H1 (cell line): ENCODE measurements around the gene CDHR5. TPM values are rescaled to one million over a fixed set of nuclear protein-coding genes. Genes with fewer than 3 reads are reported as not detected.

Experiments used
- CTCF ChIA-PET: fragments of 300-600 bp; sonication (Branson Sonifier 250); formaldehyde crosslinking; loops from one replicate; lab custom pipeline; 2021; ENCODE audit not compliant: partially characterized antibody; lab: Charles Lee
- POLR2A ChIA-PET: fragments of 300-600 bp; sonication (Branson Sonifier 250); formaldehyde crosslinking; loops from one replicate; lab custom pipeline; 2021; ENCODE audit warnings: inconsistent platforms; ENCODE audit not compliant: partially characterized antibody; lab: Charles Lee
- DNase-seq, 2 experiments: peaks; one replicate each; pipeline versions ENCODE4 v3.0.0 to v3.0.0-alpha.2; 2010 to 2022; ENCODE audit warnings: low spot score in 2 of 2, low read depth in 1 of 2, mixed read lengths in 1 of 2
- FAIRE-seq: peaks from 2 replicates; lab custom pipeline; 2011; peaks lifted over from hg19 to GRCh38; lab: Jason Lieb, UNC
- H2AFZ ChIP-seq: 2 replicates; pipeline ENCODE4 v1.8.1; 2012; ENCODE audit warnings: low read length, inconsistent platforms
- H2AK5ac ChIP-seq: 2 replicates; pipeline ENCODE4 v1.6.1; 2013; ENCODE audit warnings: low read depth, low read length
- H2BK120ac ChIP-seq: replicated peaks from 2 replicates; pipeline ENCODE3; 2013; ENCODE audit warnings: low read depth, low read length, inconsistent platforms
- H2BK12ac ChIP-seq: 2 replicates; pipeline ENCODE4 v1.6.1; 2013; ENCODE audit warnings: low read depth, low read length
- H2BK15ac ChIP-seq: 2 replicates; pipeline ENCODE4 v1.6.1; 2013; ENCODE audit warnings: low read length
- H2BK20ac ChIP-seq: 2 replicates; pipeline ENCODE4 v1.6.1; 2013; ENCODE audit warnings: low read length
- H2BK5ac ChIP-seq: 2 replicates; pipeline ENCODE4 v1.6.1; 2013; ENCODE audit warnings: low read depth, low read length
- H3K14ac ChIP-seq: 2 replicates; pipeline ENCODE4 v1.6.1; 2013; ENCODE audit warnings: inconsistent platforms; ENCODE audit not compliant: insufficient read length
- H3K18ac ChIP-seq: 2 replicates; pipeline ENCODE4 v1.6.1; 2013; ENCODE audit warnings: low read length; ENCODE audit errors: extremely low read depth
- H3K23ac ChIP-seq: 2 replicates; pipeline ENCODE4 v1.6.1; 2013; ENCODE audit warnings: inconsistent platforms; ENCODE audit not compliant: insufficient read length
- H3K23me2 ChIP-seq: 2 replicates; pipeline ENCODE4 v1.6.1; 2013; ENCODE audit warnings: low read depth, low read length
- H3K27ac ChIP-seq: 2 replicates; pipeline ENCODE4 v1.6.1; 2011; ENCODE audit warnings: low read depth, low read length, inconsistent platforms
- H3K27me3 ChIP-seq, 4 experiments: replicated peaks in 1 of 4; 1 replicate in 1 of 4; 2 replicates in 3 of 4; pipeline versions ENCODE4 v1.6.1 to v1.8.1; 2011 to 2013; ENCODE audit warnings: low read length in 3 of 4, mild to moderate bottlenecking in 3 of 4, inconsistent platforms in 2 of 4, mixed read lengths in 2 of 4, moderate library complexity in 1 of 4; ENCODE audit not compliant: control insufficient read depth in 3 of 4, insufficient read depth in 3 of 4; ENCODE audit errors: extremely low read depth in 1 of 4
- H3K36me3 ChIP-seq, 4 experiments: 2 replicates each; pipeline versions ENCODE4 v1.6.1 to v1.8.1; 2011 to 2013; ENCODE audit warnings: mild to moderate bottlenecking in 4 of 4, low read length in 3 of 4, moderate library complexity in 2 of 4, control low read depth in 1 of 4, inconsistent platforms in 1 of 4; ENCODE audit not compliant: insufficient read depth in 4 of 4, control insufficient read depth in 2 of 4
- H3K4ac ChIP-seq: replicated peaks from 2 replicates; pipeline ENCODE3; 2013; ENCODE audit warnings: low read length, low read depth, mixed read lengths, inconsistent platforms; ENCODE audit not compliant: insufficient read length
- H3K4me1 ChIP-seq, 4 experiments: replicated peaks in 1 of 4; 1 replicate in 1 of 4; 2 replicates in 3 of 4; pipeline versions ENCODE4 v1.6.1 to v1.8.1; 2011 to 2013; ENCODE audit warnings: low read length in 3 of 4, inconsistent platforms in 2 of 4, mixed read lengths in 1 of 4; ENCODE audit not compliant: insufficient read depth in 4 of 4, control insufficient read depth in 3 of 4
- H3K4me2 ChIP-seq, 2 experiments: 2 replicates each; pipeline versions ENCODE4 v1.6.1 to v1.8.1; 2011 to 2013; ENCODE audit warnings: low read depth in 2 of 2, low read length in 2 of 2, control low read depth in 1 of 2, inconsistent platforms in 1 of 2, mild to moderate bottlenecking in 1 of 2; ENCODE audit not compliant: insufficient read depth in 1 of 2
- H3K4me3 ChIP-seq, 4 experiments: fragments of 200-600, 300-600 bp in 1 of 4; sonication (generic), shearing (Covaris generic), sonication (Bioruptor Twin) in 1 of 4; 2 replicates each; pipeline versions ENCODE4 v1.5.1 to v1.8.1; 2011 to 2016; ENCODE audit warnings: low read length in 4 of 4, low read depth in 3 of 4, control low read depth in 2 of 4, inconsistent platforms in 2 of 4, mild to moderate bottlenecking in 2 of 4, mixed read lengths in 1 of 4, moderate library complexity in 1 of 4; ENCODE audit not compliant: insufficient read depth in 2 of 4; ENCODE audit errors: extremely low read depth in 1 of 4
- H3K56ac ChIP-seq: replicated peaks from 2 replicates; pipeline ENCODE3; 2013; ENCODE audit warnings: low read depth, mild to moderate bottlenecking, mixed read lengths, low read length, inconsistent platforms; ENCODE audit not compliant: insufficient read length
- H3K79me1 ChIP-seq: 2 replicates; pipeline ENCODE4 v1.6.1; 2013; ENCODE audit warnings: low read depth, low read length, control low read depth
- H3K79me2 ChIP-seq, 2 experiments: 2 replicates each; pipeline versions ENCODE4 v1.6.1 to v1.8.1; 2012 to 2013; ENCODE audit warnings: low read length in 2 of 2, mild to moderate bottlenecking in 2 of 2, inconsistent platforms in 1 of 2; ENCODE audit not compliant: insufficient read depth in 2 of 2, control insufficient read depth in 1 of 2
- H3K9ac ChIP-seq, 4 experiments: replicated peaks in 1 of 4; 1 replicate in 1 of 4; 2 replicates in 3 of 4; pipeline versions ENCODE4 v1.6.1 to v1.8.1; 2011 to 2013; ENCODE audit warnings: low read depth in 3 of 4, low read length in 3 of 4, control low read depth in 2 of 4, mild to moderate bottlenecking in 2 of 4, moderate library complexity in 2 of 4, inconsistent platforms in 1 of 4; ENCODE audit errors: extremely low read depth in 1 of 4
- H3K9me3 ChIP-seq, 2 experiments: 2 replicates each; pipeline versions ENCODE4 v1.6.1 to v1.8.1; 2012 to 2013; ENCODE audit warnings: mild to moderate bottlenecking in 2 of 2, moderate library complexity in 2 of 2, control low read depth in 1 of 2, inconsistent platforms in 1 of 2, low read depth in 1 of 2, low read length in 1 of 2, mixed read lengths in 1 of 2; ENCODE audit not compliant: insufficient read depth in 2 of 2
- H4K20me1 ChIP-seq, 2 experiments: replicated peaks in 1 of 2; 2 replicates each; pipeline versions ENCODE3 to v1.8.1; 2011 to 2013; ENCODE audit warnings: inconsistent platforms in 2 of 2, low read length in 2 of 2, mild to moderate bottlenecking in 1 of 2; ENCODE audit not compliant: insufficient read depth in 2 of 2, control insufficient read depth in 1 of 2
- H4K5ac ChIP-seq: 2 replicates; pipeline ENCODE4 v1.6.1; 2013; ENCODE audit warnings: low read length, low read depth, mixed read lengths, inconsistent platforms; ENCODE audit not compliant: insufficient read length
- H4K8ac ChIP-seq: 2 replicates; pipeline ENCODE4 v1.8.0; 2013; ENCODE audit warnings: mild to moderate bottlenecking, moderate library complexity, low read length, inconsistent platforms; ENCODE audit not compliant: insufficient read depth; ENCODE audit errors: extremely low read depth
- H4K91ac ChIP-seq: replicated peaks from 2 replicates; pipeline ENCODE3; 2013; ENCODE audit warnings: low read length, mixed read lengths, inconsistent platforms; ENCODE audit not compliant: insufficient read length
- CHD2 ChIP-seq: IDR thresholded peaks from 2 replicates; pipeline ENCODE4 v1.6.1; 2012; ENCODE audit warnings: low read length, improper control_type of control experiment
- EZH2 ChIP-seq: fragments of 200-600 bp; sonication (generic); IDR thresholded peaks from 2 replicates; pipeline ENCODE4 v1.7.1; 2012; ENCODE audit warnings: low read depth, mild to moderate bottlenecking, moderate library complexity, low read length, inconsistent platforms; ENCODE audit not compliant: severe bottlenecking
- WGBS, 2 experiments: shearing (Covaris generic) in 1 of 2; methylation state at CpG; one replicate each; pipeline versions ENCODE4 v1.1.6 to v1.1.7; 2013 to 2015; ENCODE audit warnings: low lambda C conversion rate in 2 of 2, mixed read lengths in 2 of 2, inconsistent platforms in 1 of 2, low coverage in 1 of 2, missing lambda C conversion rate in 1 of 2; ENCODE audit not compliant: insufficient replicate concordance in 2 of 2, insufficient coverage in 1 of 2, insufficient read length in 1 of 2; ENCODE audit errors: extremely low coverage in 1 of 2, missing lambda C conversion rate in 1 of 2; 5-methylcytosine and 5-hydroxymethylcytosine counted together
- polyA plus RNA-seq, 7 experiments: library from polyadenylated mRNA; depleted of rRNA in 3 of 7; stranded (reverse) in 5 of 7; unstranded in 2 of 7; fragments of >200 nt in 5 of 7; fragments of 200-250 nt in 2 of 7; gene quantifications; 1 replicate in 5 of 7; 2 replicates in 1 of 7; 4 replicates in 1 of 7; pipeline versions ENCODE4 v1.2.1 to v1.2.3, GENCODE V29; 2011 to 2013; ENCODE audit warnings: missing spikeins in 2 of 7, mixed read lengths in 2 of 7
- total RNA-seq: library from RNA; stranded (reverse); fragmentation: NEBNext Ultra II Directional; extraction: Animal tissue kit (Norgen Biotek cat#: 25700); gene quantifications from 2 replicates; pipeline ENCODE4 v1.2.1, GENCODE V29; 2021

Gene CDHR5
- total and polyA plus RNA-seq, 2 of the 8 experiments (the other 6 are each of a cell fraction or from before 2014, with no cell fraction given), result not detected

DNA sequence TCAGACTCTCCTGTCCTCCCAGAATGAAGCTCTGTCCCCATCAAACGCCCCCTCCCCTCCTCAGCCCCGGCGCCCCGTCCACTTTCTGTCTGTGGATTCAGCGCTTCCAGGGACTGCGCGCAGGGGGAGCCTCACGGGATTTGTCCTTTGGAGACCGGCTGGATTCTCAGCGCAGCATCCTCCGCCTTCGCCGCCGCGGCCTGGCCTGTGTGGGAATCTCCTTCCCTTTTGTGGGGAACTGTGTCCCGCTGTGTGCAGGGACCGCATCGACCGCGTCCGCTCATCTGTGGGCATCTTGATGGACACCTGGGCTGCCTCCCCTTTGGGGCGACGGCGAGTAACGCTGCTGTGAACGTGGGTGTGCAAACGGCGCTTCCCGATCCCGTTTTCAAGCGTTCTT lies 3.3 kb upstream of the CDHR5 start:
- Histone ChIP-seq H3K4me3 (no peak overlapping the region), H3K27ac (no peak overlapping the region), H4K8ac (no peak overlapping the region), H3K23me2 (no peaks in the 10 kb centered on the region; the same call in 1 of the 2 replicates), H3K27me3 (peaks cover 3 to 14% (median 10%) of the 10 kb centered on the region in 4 experiments; a peak in 6 of 7 replicates), H3K56ac (no peak overlapping the region), H3K79me1 (no peaks in the 10 kb centered on the region), H2BK12ac (no peak overlapping the region), H3K18ac (no peak overlapping the region), H2BK15ac (no peak overlapping the region), H4K91ac (no peak overlapping the region), H3K23ac (no peak overlapping the region), H4K5ac (no peak overlapping the region), H3K14ac (no peak overlapping the region), H2AK5ac (no peak overlapping the region), H3K36me3 (no peaks in the 10 kb centered on the region), H3K9ac (no peak overlapping the region), H3K4me2 (no peak overlapping the region), H3K4me1 (peaks cover 0 to 6% (median under 1%) of the 10 kb centered on the region in 4 experiments; a peak in 2 of 7 replicates), H3K4ac (no peak overlapping the region), H2BK20ac (no peak overlapping the region), H2BK5ac (no peak overlapping the region), H3K79me2 (no peaks in the 10 kb centered on the region), H3K9me3 (no peaks in the 10 kb centered on the region), H2AFZ (no peak overlapping the region), H4K20me1 (peaks cover 0 to 7% of the 10 kb centered on the region in 2 experiments), H2BK120ac (no peak overlapping the region)
- DNase-seq, result peak in 1 of 2 experiments; percentile 46
- ChIA-PET POLR2A (interaction anchor here (1.0 kb wide), 1 partner anchor 65 kb away, joined by 3 read pairs; no protein-coding TSS in a partner anchor), CTCF (interaction anchor here (1.5 kb wide), 1 partner anchor 32 kb away, joined by 3 read pairs; no protein-coding TSS in a partner anchor)
- FAIRE-seq, result no peak
- TF ChIP-seq CHD2 (no peak), EZH2 (peak; percentile 21)
- WGBS, 2 experiments, result 90% methylated on average over 29 of the region's 31 CpGs; no CpG with 5 or more reads in 1 of the 2 experiments
